Breast epithelium (tissue), 4 donors: Measurements from ENCODE around the gene PIEZO1. TPM values are rescaled to one million over a fixed set of nuclear protein-coding genes. Genes with fewer than 3 reads are reported as not detected.

ENCODE experiments used
- DNase-seq, 2 donors: peaks; one replicate each; pipeline ENCODE4 v3.0.0-alpha.2; 2019; ENCODE audit warnings: low spot score in 2 of 2
- H3K27ac ChIP-seq, 2 donors: fragments of 200-600 bp; sonication (generic) in 1 of 2; one replicate each; pipeline ENCODE4 v1.5.1; 2016 to 2019; ENCODE audit warnings: mild to moderate bottlenecking in 1 of 2
- H3K27me3 ChIP-seq, 2 donors: fragments of 200-600 bp; sonication (generic) in 1 of 2; one replicate each; pipeline versions ENCODE4 v1.5.1 to v1.6.0; 2017 to 2019; ENCODE audit warnings: control low read depth in 1 of 2, mild to moderate bottlenecking in 1 of 2
- H3K36me3 ChIP-seq: fragments of 200-600 bp; one replicate; pipeline ENCODE4 v1.5.1; 2019
- H3K4me1 ChIP-seq, 2 donors: fragments of 200-600 bp; sonication (generic); one replicate each; pipeline ENCODE4 v1.5.1; 2016 to 2019; ENCODE audit warnings: control low read depth in 1 of 2
- H3K4me3 ChIP-seq, 3 donors: fragments of 200-600 bp; sonication (generic); 1 replicate in 2 of 3; 2 replicates in 1 of 3; pipeline ENCODE4 v1.5.1; 2016 to 2019; ENCODE audit warnings: mild to moderate bottlenecking in 3 of 3, moderate library complexity in 2 of 3
- H3K9me3 ChIP-seq, 2 donors: fragments of 200-600 bp; sonication (generic) in 1 of 2; one replicate each; pipeline ENCODE4 v1.5.1; 2016 to 2019; ENCODE audit warnings: control low read depth in 1 of 2
- CTCF ChIP-seq, 3 donors: fragments of 450-650 bp; IDR thresholded peaks; one replicate each; pipeline ENCODE4 v1.5.1; 2016 to 2017; ENCODE audit warnings: antibody characterized with exemption in 3 of 3, mild to moderate bottlenecking in 3 of 3, moderate library complexity in 3 of 3
- POLR2A ChIP-seq: fragments of 450-650 bp; IDR thresholded peaks from one replicate; pipeline ENCODE4 v1.6.1; 2016; ENCODE audit warnings: antibody characterized with exemption, mild to moderate bottlenecking, moderate library complexity
- POLR2AphosphoS5 ChIP-seq, 3 donors: sonication (generic); formaldehyde crosslinking; IDR thresholded peaks; one replicate each; pipeline ENCODE4 v1.6.1; 2017; ENCODE audit warnings: antibody characterized with exemption in 3 of 3
- intact Hi-C: fragments of 100-400 bp; cut with DNase I; formaldehyde crosslinking; loops from one replicate; pipeline ENCODE4 v1.15.1; 2023; ENCODE audit warnings: low total_unique reads
- total RNA-seq, 3 donors: library from RNA; depleted of rRNA; stranded (reverse); fragments of >200 nt; gene quantifications; one replicate each; pipeline ENCODE4 v1.1.0, GENCODE V29; 2016

The PIEZO1 gene
- total RNA-seq, 3 donors from 2014 or later = 90.7 to 181 (median 135) TPM

DNA sequence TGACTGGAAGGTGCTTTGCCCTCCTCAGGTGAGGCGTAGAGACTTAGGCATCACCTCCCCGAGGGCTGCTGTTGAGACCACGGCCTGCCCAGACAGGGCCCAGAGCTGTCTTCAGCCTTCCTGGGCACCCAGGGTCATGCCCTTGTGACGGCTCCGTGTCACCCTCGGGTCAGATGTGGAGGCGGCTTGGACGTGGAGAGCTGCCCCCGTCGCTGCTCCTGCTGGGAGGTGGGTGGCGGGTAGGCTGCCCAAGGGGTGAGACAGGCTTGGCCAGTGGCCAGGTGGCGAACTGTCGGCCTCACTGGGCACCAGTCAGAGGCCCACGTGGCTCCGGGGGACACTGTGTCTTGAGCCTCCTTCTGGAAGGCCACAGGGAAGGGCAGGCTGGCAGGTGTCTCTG is 89.8 kb downstream of the PIEZO1 start:
- Histone ChIP-seq H3K4me3 (no peak overlapping the region), H3K36me3 (no peaks in the 10 kb centered on the region), H3K27me3 (peaks cover 0 to 10% of the 10 kb centered on the region in 2 donors), H3K4me1 (no peaks in the 10 kb centered on the region), H3K27ac (no peak overlapping the region), H3K9me3 (no peaks in the 10 kb centered on the region)
- no peak for DNase-seq
- intact Hi-C loops = no loop called here
- TF ChIP-seq CTCF (IDR thresholded peaks at IDR 0.05) (no peak), POLR2AphosphoS5 (IDR thresholded peaks at IDR 0.05) (no peak), POLR2A (no peak)

DNA sequence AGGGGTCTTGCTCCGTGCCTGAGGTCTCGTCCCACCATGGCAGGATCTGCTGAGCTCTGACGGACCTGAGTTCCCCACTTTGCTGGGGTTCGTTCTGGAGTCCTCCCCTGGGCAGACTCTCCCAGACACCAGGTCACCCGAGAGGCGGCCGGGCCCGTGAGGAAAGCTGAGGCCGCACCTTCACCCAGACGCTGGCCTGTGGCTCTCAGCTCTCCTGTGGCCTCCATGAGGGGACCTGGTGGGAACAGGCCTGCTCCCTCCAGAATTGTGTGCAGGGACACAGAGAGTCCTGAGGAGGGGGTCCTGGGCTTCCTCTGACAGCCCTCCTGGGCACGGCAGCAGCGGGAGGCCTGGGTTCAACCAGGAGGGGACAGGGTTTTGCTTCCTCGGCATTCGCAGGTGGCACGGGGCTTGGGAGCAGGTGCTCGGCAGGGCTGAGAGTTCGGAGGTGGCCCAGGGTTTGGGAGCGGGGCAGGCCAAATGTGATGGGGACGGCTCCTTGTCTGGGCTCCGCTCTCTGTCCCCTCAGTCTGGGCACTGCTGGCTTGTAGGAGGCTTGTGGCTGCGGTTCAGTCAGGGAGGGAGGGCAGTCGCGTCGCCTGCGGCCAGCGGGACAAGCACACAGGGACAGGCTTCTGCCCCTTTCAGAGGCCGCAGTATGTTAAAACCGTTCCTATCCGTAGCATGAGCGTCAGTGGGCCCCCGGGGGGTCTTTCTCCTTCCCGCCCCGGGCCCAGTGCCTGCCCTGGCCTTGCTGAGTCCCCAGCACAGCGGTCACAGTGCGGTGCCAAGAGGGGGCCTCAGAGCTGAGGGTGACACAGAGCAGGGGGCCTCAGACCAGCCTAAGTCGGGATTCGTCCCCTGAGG is 90.6 kb downstream of the PIEZO1 start:
- no peaks in the 10 kb centered on the region for H3K4me1 ChIP-seq
- peaks cover 0 to 13% of the 10 kb centered on the region in 2 donors for H3K27me3 ChIP-seq
- H3K9me3 ChIP-seq = no peaks in the 10 kb centered on the region
- H3K4me3 ChIP-seq = no peak overlapping the region
- no peak for DNase-seq
- no peaks in the 10 kb centered on the region for H3K36me3 ChIP-seq
- TF ChIP-seq POLR2A = no peak
- no peak for TF ChIP-seq CTCF (IDR thresholded peaks at IDR 0.05)
- no peak for TF ChIP-seq POLR2AphosphoS5 (IDR thresholded peaks at IDR 0.05)
- intact Hi-C loops = no loop called here
- no peak overlapping the region for H3K27ac ChIP-seq

DNA sequence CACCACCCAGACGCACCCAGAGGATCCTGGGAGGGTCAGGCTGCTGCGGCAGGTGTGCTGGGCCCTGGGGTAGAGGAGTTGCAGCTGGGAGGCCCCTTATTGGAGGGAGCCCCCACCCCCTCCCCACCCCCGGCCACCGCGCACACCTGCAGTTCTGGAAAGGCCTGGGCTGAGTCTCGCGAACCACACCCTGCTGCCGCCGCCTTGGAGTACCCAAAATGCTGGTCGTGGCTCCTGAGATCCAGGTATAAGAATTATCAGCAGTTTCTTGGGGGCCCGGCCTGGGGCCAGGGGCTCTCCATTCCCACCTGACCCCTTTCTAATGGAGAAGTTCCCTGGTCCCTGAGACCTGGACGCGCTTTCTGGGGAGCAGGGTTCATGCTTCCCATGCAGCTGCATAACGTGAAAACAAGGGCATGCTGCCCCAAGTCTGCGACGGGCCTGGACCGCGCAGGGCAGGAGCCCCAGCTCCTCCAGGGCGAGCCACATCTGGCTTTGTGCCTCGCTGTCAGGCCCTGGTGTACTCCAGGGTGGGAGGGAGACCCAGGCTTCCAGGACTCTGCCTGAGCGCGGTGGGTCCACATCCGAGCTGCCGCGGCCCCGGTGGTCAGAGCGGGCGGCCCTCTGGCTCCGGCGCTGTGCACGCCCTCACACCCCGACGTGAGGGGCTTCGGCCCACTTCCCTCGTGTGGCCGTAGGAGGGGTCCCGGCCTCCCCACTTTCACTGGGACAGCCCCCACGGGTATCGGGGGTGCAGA is 91.4 kb downstream of the PIEZO1 start:
- Histone ChIP-seq H3K27ac (no peak overlapping the region), H3K9me3 (no peaks in the 10 kb centered on the region), H3K4me3 (no peak overlapping the region), H3K4me1 (no peaks in the 10 kb centered on the region), H3K27me3 (peaks cover 0 to 13% of the 10 kb centered on the region in 2 donors), H3K36me3 (no peaks in the 10 kb centered on the region)
- no peak for DNase-seq
- intact Hi-C loops = no loop called here
- no peak for TF ChIP-seq CTCF (IDR thresholded peaks at IDR 0.05)
- no peak for TF ChIP-seq POLR2A
- no peak for TF ChIP-seq POLR2AphosphoS5 (IDR thresholded peaks at IDR 0.05)

DNA sequence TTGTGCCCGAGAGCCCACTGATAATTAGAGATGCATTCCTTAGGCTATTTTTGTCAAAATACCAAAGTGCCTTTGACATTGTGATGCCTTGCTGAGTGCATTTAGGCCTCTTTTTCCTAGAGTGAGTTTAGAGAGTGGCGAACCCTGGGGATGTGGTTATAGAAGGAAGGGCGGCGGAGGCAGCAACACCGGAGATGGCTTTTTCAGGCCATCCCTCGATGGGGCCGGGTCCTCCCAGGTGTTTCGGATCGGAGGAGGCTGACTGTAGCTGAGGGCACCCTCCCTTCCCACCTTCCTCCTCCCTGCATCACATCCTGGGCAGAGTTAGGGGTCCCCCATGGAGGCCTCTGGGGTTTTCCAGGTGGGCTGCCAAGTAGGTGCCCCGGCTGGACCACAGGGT is 92.2 kb downstream of the PIEZO1 start:
- intact Hi-C loops = no loop called here
- TF ChIP-seq CTCF (IDR thresholded peaks at IDR 0.05) = no peak
- no peak for TF ChIP-seq POLR2AphosphoS5 (IDR thresholded peaks at IDR 0.05)
- no peak for TF ChIP-seq POLR2A
- no peak for DNase-seq
- H3K4me1 ChIP-seq = no peaks in the 10 kb centered on the region
- H3K4me3 ChIP-seq = no peak overlapping the region
- H3K36me3 ChIP-seq = no peaks in the 10 kb centered on the region
- no peak overlapping the region for H3K27ac ChIP-seq
- no peaks in the 10 kb centered on the region for H3K9me3 ChIP-seq
- H3K27me3 ChIP-seq = peaks cover 0 to 13% of the 10 kb centered on the region in 2 donors
